ENCODE measurements around the gene ENTPD1. TPM values are rescaled to one million over a fixed set of nuclear protein-coding genes. Genes with fewer than 3 reads are reported as not detected.

Gene ENTPD1
- total RNA-seq, 1 experiment from 2014 or later = 0.92 TPM

DNA sequence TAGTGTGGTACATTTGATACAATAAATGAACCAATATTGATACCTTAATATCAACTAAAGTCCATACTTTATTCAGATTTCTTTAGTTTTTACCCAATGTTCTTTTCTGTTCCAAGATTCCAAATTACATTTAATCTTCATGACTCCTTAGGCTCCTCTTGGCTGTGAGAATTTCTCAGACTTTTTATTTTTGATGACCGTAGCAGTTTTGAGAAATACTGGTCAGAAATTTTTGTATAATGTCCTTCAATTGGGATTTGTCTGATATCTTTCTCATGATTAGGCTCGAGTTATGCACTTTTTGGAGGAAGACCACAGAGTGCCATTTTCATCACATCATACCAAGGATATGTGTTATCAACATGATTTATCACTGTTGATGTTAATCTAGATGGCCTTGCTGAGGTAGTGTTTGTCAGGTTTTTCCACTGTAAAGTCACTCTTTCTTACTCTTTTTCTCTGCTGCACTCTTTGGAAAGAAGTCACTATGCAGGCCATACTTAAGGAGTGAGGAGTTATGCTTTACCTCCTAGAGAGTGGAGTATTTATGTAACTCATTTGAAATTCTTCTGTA, 12.9 kb upstream of the ENTPD1 start:
- Histone ChIP-seq H3K4me1 (ENCODE audit: insufficient read depth, low read length, poor library complexity, severe bottlenecking) (peaks cover 19% of the 10 kb centered on the region), H3K36me3 (ENCODE audit: insufficient read depth, low read length, poor library complexity, severe bottlenecking) (no peaks in the 10 kb centered on the region), H3K27ac (ENCODE audit: low read depth, low read length, poor library complexity, severe bottlenecking) (no peak overlapping the region), H3K27me3 (replicated peaks; ENCODE audit: insufficient read depth, low read depth, low read length, poor library complexity) (no peaks in the 10 kb centered on the region), H3K4me3 (ENCODE audit: low read depth, low read length, poor library complexity, severe bottlenecking) (no peak overlapping the region), H3K9me3 (ENCODE audit: low read depth, low read length, poor library complexity, severe bottlenecking) (no peaks in the 10 kb centered on the region)
- BruUV-seq (replicated peaks) = no TSS peak
- TF ChIP-seq, protein P1, sequence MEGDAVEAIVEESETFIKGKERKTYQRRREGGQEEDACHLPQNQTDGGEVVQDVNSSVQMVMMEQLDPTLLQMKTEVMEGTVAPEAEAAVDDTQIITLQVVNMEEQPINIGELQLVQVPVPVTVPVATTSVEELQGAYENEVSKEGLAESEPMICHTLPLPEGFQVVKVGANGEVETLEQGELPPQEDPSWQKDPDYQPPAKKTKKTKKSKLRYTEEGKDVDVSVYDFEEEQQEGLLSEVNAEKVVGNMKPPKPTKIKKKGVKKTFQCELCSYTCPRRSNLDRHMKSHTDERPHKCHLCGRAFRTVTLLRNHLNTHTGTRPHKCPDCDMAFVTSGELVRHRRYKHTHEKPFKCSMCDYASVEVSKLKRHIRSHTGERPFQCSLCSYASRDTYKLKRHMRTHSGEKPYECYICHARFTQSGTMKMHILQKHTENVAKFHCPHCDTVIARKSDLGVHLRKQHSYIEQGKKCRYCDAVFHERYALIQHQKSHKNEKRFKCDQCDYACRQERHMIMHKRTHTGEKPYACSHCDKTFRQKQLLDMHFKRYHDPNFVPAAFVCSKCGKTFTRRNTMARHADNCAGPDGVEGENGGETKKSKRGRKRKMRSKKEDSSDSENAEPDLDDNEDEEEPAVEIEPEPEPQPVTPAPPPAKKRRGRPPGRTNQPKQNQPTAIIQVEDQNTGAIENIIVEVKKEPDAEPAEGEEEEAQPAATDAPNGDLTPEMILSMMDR (conservative IDR thresholded peaks at IDR 0.05; ENCODE audit: low read depth, low read length) = no peak
- TF ChIP-seq EZH2 (IDR thresholded peaks at IDR 0.05; ENCODE audit: borderline replicate concordance, low read depth, low read length, poor library complexity, severe bottlenecking) = no peak
- POLR2A ChIA-PET (ENCODE audit: low non-redundant PET) = no interaction called here
- CTCF ChIA-PET = no interaction called here
- no peak for DNase-seq (ENCODE audit: low spot score)
- intact Hi-C loops (cut with micrococcal nuclease; ENCODE audit: unreplicated experiment) = no loop called here

DNA sequence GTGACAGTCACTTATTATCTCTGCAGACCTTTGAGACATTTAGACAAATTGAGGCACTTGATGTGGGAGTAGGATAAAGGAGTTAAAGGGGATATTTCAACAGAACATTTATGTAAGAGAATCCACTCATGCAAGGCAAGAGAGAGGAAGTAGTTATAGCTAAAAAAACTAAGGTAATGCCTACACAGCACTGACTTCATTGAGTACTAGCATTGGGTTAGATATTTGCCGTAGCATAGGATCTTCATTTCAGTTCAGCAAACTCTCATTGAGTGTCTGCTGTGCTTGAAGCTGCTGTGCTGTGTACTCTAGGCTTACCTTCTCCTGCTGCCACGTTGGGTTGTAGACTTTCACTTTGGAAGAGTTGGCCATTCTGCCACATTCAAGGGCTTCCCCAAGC, 10.5 kb upstream of the ENTPD1 start:
- BruUV-seq (replicated peaks) = no TSS peak

DNA sequence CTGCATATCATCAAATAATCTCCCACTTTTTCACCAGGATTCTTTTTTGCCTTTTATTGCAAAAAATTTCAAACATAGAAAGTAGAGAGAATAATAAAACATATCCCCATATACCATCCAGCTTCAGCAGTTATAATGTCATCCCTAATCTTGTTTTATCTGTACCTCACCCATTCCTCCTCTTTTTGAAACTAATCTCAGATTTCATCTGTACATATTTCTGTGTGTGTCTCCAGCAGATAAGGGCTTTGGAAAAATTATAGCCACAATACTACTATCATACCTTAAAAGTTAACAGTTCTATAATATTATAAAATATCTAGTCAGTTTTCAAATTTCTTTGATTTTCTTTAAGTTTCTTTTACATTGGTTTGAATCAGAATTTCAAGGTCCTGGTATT, 7.6 kb upstream of the ENTPD1 start:
- no peaks in the 10 kb centered on the region for H3K4me1 ChIP-seq (ENCODE audit: insufficient read depth, low read length, poor library complexity, severe bottlenecking)
- no peaks in the 10 kb centered on the region for H3K27me3 ChIP-seq (replicated peaks; ENCODE audit: insufficient read depth, low read depth, low read length, poor library complexity)
- no peak for DNase-seq (ENCODE audit: low spot score)
- H3K36me3 ChIP-seq (ENCODE audit: insufficient read depth, low read length, poor library complexity, severe bottlenecking) = no peaks in the 10 kb centered on the region
- no peak overlapping the region for H3K4me3 ChIP-seq (ENCODE audit: low read depth, low read length, poor library complexity, severe bottlenecking)
- no peaks in the 10 kb centered on the region for H3K9me3 ChIP-seq (ENCODE audit: low read depth, low read length, poor library complexity, severe bottlenecking)
- intact Hi-C loops (cut with micrococcal nuclease; ENCODE audit: unreplicated experiment) = no loop called here
- POLR2A ChIA-PET (ENCODE audit: low non-redundant PET) = no interaction called here
- CTCF ChIA-PET = no interaction called here
- no peak for TF ChIP-seq EZH2 (IDR thresholded peaks at IDR 0.05; ENCODE audit: borderline replicate concordance, low read depth, low read length, poor library complexity, severe bottlenecking)
- TF ChIP-seq, protein P1 (conservative IDR thresholded peaks at IDR 0.05; ENCODE audit: low read depth, low read length) = no peak
- H3K27ac ChIP-seq (ENCODE audit: low read depth, low read length, poor library complexity, severe bottlenecking) = no peak overlapping the region
- no TSS peak for BruUV-seq (replicated peaks)

More for the DNA sequence above, 10.5 kb upstream of the ENTPD1 start:
- ChIA-PET POLR2A (ENCODE audit: low non-redundant PET) (no interaction called here), CTCF (no interaction called here)
- H3K4me1 ChIP-seq (ENCODE audit: insufficient read depth, low read length, poor library complexity, severe bottlenecking) = peaks cover 19% of the 10 kb centered on the region
- no peaks in the 10 kb centered on the region for H3K27me3 ChIP-seq (replicated peaks; ENCODE audit: insufficient read depth, low read depth, low read length, poor library complexity)
- intact Hi-C loops (cut with micrococcal nuclease; ENCODE audit: unreplicated experiment) = no loop called here
- no peak overlapping the region for H3K4me3 ChIP-seq (ENCODE audit: low read depth, low read length, poor library complexity, severe bottlenecking)
- DNase-seq (ENCODE audit: low spot score) = no peak
- TF ChIP-seq, protein P1 (conservative IDR thresholded peaks at IDR 0.05; ENCODE audit: low read depth, low read length) = no peak
- TF ChIP-seq EZH2 (IDR thresholded peaks at IDR 0.05; ENCODE audit: borderline replicate concordance, low read depth, low read length, poor library complexity, severe bottlenecking) = no peak
- no peaks in the 10 kb centered on the region for H3K36me3 ChIP-seq (ENCODE audit: insufficient read depth, low read length, poor library complexity, severe bottlenecking)
- no peaks in the 10 kb centered on the region for H3K9me3 ChIP-seq (ENCODE audit: low read depth, low read length, poor library complexity, severe bottlenecking)
- H3K27ac ChIP-seq (ENCODE audit: low read depth, low read length, poor library complexity, severe bottlenecking) = no peak overlapping the region
